ENCODE results near the gene ITFG2.

ITFG2 gene

DNA sequence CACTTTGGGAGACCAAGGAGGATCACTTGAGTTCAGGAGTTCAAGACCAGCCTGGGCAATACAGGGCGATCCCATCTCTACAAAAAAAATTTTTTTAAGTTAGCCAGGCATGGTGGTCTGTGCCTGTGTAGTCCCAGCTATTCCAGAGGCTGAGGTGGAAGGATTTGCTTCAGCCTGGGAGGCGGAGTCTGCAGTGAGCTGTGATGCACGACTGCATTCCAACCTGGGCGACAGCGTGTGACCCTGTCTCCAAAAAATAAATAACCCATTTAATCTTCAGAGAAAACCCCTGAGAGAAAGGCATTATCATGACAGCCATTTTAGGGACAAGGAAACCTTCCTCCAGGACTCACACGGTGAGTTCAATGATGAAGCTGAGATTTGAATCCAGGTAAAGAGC, 21.4 kb upstream of the ITFG2 start:
- TF ChIP-seq CTCF (IDR thresholded peaks at IDR 0.05; ENCODE audit: low read depth, low read length): no peak
- no peak overlapping the region for H3K4me3 ChIP-seq (ENCODE audit: low read depth, low read length)

GRCh38 chr12:2792671-2793500, 19.6 kb upstream of the ITFG2 start:
- TF ChIP-seq CTCF (IDR thresholded peaks at IDR 0.05; ENCODE audit: low read depth, low read length): no peak
- H3K4me3 ChIP-seq (ENCODE audit: low read depth, low read length): no peak overlapping the region

- TF ChIP-seq CTCF (IDR thresholded peaks at IDR 0.05; ENCODE audit: low read depth, low read length): no peak
- H3K4me3 ChIP-seq (ENCODE audit: low read depth, low read length): no peak overlapping the region
Measured at GRCh38 chr12:2793561-2793960, 18.9 kb upstream of the ITFG2 start.

GRCh38 chr12:2794191-2794735, 18.2 kb upstream of the ITFG2 start:
- TF ChIP-seq CTCF (IDR thresholded peaks at IDR 0.05; ENCODE audit: low read depth, low read length): no peak
- H3K4me3 ChIP-seq (ENCODE audit: low read depth, low read length): peak overlapping the region; percentile 75

DNA sequence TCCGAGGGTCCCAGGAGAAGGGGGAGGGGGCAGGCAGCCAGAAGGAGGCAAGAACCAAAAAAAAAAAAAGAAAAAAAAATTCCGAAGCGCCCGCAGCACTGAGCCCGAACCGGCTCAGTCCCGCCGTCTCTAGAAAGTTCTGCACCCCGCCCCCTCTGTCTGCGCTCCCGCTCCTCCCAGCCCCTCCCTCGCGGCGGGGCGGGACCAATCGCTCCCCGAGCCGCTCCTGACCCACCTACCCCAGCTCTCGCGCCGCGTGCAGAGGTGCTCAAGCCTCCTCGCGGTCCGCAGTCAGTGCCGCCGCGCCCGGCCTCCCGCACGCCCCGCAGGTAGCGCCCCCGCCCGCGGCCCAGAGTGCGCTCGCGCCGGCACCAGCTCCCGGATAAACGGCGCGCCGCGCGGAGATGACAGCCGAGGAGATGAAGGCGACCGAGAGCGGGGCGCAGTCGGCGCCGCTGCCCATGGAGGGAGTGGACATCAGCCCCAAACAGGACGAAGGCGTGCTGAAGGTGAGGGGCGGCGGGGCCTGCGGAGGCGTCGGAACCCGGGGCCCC, 17.7 kb upstream of the ITFG2 start, which contains the start of gene FKBP4:
Gene FKBP4, plus strand, starts transcription at position 235 of the 554 bp plus-strand sequence. Its CDS starts 170 bp downstream, at position 405.
- peak within 1 kb of the TSS; percentile 75 for H3K4me3 ChIP-seq (ENCODE audit: low read depth, low read length)
- TF ChIP-seq CTCF (IDR thresholded peaks at IDR 0.05; ENCODE audit: low read depth, low read length): no peak

DNA sequence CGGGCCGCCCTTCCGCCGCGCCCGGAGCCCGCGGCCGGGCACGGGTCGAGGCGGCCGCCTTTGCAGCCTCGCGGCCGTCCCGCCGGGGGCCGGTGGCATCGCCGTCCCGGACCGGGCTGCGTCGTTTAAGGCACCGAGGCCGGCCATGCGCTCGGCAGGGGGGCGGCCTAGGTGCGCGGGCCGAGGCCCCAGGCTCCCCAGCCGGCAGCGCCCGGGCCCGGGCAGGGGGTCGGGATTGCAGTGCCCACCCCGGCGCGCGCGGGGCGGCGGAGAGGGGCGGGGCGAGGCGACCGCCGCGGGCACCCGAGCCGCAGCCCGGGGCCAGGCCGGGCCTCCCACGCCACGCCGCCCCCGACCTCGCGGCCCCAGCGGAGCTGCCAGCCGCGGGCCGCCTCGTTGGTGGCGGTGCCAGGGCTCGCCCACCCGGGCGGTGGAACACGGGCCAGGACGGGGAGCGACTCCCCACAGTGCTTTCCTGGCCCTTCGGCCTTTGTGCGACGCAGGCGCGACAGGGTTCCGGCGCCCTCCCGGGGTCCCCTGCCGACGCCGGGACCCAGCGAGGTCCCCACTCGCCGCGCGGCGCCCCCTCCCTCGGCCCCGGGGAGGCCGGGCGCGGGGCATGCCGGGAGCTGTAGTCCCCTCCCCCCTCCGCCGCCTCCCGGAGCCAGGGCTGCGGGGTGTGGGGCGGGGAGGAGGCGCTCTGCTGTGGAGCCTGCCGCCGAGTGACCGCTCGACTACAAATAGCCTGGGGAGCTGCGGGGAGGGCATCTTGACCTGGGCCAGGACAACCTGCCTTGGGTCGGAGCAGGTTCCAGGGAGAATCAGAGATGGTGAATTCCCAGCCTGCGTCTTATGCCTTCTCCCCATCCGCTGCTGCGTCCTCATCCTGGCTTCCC, 16.9 kb upstream of the ITFG2 start:
- H3K4me3 ChIP-seq (ENCODE audit: low read depth, low read length): peak overlapping the region; percentile 75
- TF ChIP-seq CTCF (IDR thresholded peaks at IDR 0.05; ENCODE audit: low read depth, low read length): no peak
